Measurements from ENCODE around the gene ZNF469. TPM values are rescaled to one million over a fixed set of nuclear protein-coding genes. Genes with fewer than 3 reads are reported as not detected.

Gene ZNF469
- total and polyA plus RNA-seq, 2 donors (not counting 3 experiments of a cell fraction or from before 2014, with no cell fraction given) = 0.90 to 5.7 TPM

- Histone ChIP-seq H3K79me2 (ENCODE audit: control insufficient read depth, insufficient read depth, low read length) (no peaks in the 10 kb centered on the region), H3K27ac (ENCODE audit: insufficient read depth, low read depth, low read length) (no peak overlapping the region), H2AFZ (ENCODE audit: low read depth, low read length) (no peak overlapping the region), H3K9me1 (replicated peaks; ENCODE audit: control insufficient read depth, extremely low read depth, insufficient read depth, low read length) (no peaks in the 10 kb centered on the region), H4K20me1 (replicated peaks; ENCODE audit: control insufficient read depth, extremely low read depth, insufficient read depth, low read length) (no peaks in the 10 kb centered on the region), H3K9me3 (replicated peaks; ENCODE audit: control insufficient read depth, insufficient read depth, low read length) (no peaks in the 10 kb centered on the region), H3K4me3 (replicated peaks in 1 of 3; ENCODE audit: insufficient read depth in 1 of 3, low read depth in 1 of 3, low read length in 3 of 3) (no peak overlapping the region), H3K27me3 (ENCODE audit: control insufficient read depth in 2 of 2, insufficient read depth in 2 of 2, low read length in 2 of 2) (no peaks in the 10 kb centered on the region), H3K9ac (replicated peaks; ENCODE audit: extremely low read depth, insufficient read depth, low read length) (no peak overlapping the region), H3K36me3 (ENCODE audit: control insufficient read depth in 2 of 2, extremely low read depth in 1 of 2, insufficient read depth in 2 of 2, low read length in 2 of 2) (no peaks in the 10 kb centered on the region), H3K4me1 (ENCODE audit: control insufficient read depth, extremely low read depth, insufficient read depth, low read length) (no peaks in the 10 kb centered on the region), H3K4me2 (ENCODE audit: insufficient read depth, low read length) (no peak overlapping the region)
- dilution Hi-C loops (cut with MboI; ENCODE audit: extremely low pct_ligation_motif_present, low sequenced_read_pairs) = no loop called here
- no TSS peak for BruUV-seq (replicated peaks)
- FAIRE-seq (no peak), DNase-seq (ENCODE audit: low read depth, low spot score) (no peak)
- ChIA-PET POLR2A (no interaction called here), CTCF (no interaction called here)
- no peak for TF ChIP-seq POLR2AphosphoS5 (IDR thresholded peaks at IDR 0.05; ENCODE audit: insufficient read depth, low read depth, low read length)
- TF ChIP-seq EZH2 (IDR thresholded peaks at IDR 0.05; ENCODE audit: borderline replicate concordance, low read depth, low read length, severe bottlenecking) = no peak
- no peak for TF ChIP-seq MAX (IDR thresholded peaks at IDR 0.05; ENCODE audit: insufficient read depth, insufficient read length)
- no peak for TF ChIP-seq CTCF (IDR thresholded peaks at IDR 0.05; ENCODE audit: extremely low read depth in 1 of 2, insufficient read depth in 1 of 2, low read depth in 1 of 2, low read length in 2 of 2)
- no peak for TF ChIP-seq GATA2 (IDR thresholded peaks at IDR 0.05; ENCODE audit: insufficient read depth, insufficient read length, low read depth, low read length)
- intact Hi-C loops (cut with micrococcal nuclease) = no loop called here
These were observed 36.1 kb downstream of the ZNF469 start for GRCh38 chr16:88418869-88419268.

DNA sequence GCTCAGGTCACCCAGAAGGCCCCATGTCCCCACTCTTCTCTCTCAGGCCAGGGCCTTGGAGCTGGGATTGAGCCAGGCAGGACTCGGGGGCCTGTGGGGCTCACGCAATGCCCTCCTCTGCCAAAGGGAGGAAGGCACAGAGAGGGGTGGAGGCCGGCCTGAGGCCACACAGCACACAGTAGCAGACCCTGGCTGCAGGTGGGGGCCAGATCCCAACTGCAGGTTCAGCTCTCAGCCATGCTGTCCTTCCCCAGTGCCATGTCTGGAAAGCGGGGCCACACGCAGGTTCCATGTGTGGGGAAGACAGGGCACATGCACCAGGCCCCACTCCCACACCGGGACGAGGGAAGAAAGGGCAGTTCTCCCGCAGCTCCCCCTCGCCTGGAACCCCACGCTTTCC, 37.0 kb downstream of the ZNF469 start:
- CTCF ChIA-PET = no interaction called here
- H3K36me3 ChIP-seq (ENCODE audit: control insufficient read depth in 2 of 2, extremely low read depth in 1 of 2, insufficient read depth in 2 of 2, low read length in 2 of 2) = no peaks in the 10 kb centered on the region
- H3K27ac ChIP-seq (ENCODE audit: insufficient read depth, low read depth, low read length) = no peak overlapping the region
- no peaks in the 10 kb centered on the region for H3K27me3 ChIP-seq (ENCODE audit: control insufficient read depth in 2 of 2, insufficient read depth in 2 of 2, low read length in 2 of 2)
- H3K9me3 ChIP-seq (replicated peaks; ENCODE audit: control insufficient read depth, insufficient read depth, low read length) = no peaks in the 10 kb centered on the region
- no peaks in the 10 kb centered on the region for H4K20me1 ChIP-seq (replicated peaks; ENCODE audit: control insufficient read depth, extremely low read depth, insufficient read depth, low read length)
- POLR2A ChIA-PET = no interaction called here
- TF ChIP-seq FOS (IDR thresholded peaks at IDR 0.05; ENCODE audit: borderline replicate concordance, insufficient read depth, low read length) = no peak
- no peak for TF ChIP-seq POLR2A (IDR thresholded peaks at IDR 0.05; ENCODE audit: low read depth, low read length)
- TF ChIP-seq MYC (IDR thresholded peaks at IDR 0.05; ENCODE audit: low read depth, low read length) = no peak
- TF ChIP-seq EZH2 (IDR thresholded peaks at IDR 0.05; ENCODE audit: borderline replicate concordance, low read depth, low read length, severe bottlenecking) = no peak
- no peak for TF ChIP-seq MAX (IDR thresholded peaks at IDR 0.05; ENCODE audit: insufficient read depth, insufficient read length)
- TF ChIP-seq GATA2 (IDR thresholded peaks at IDR 0.05; ENCODE audit: insufficient read depth, insufficient read length, low read depth, low read length) = no peak
- TF ChIP-seq CTCF (IDR thresholded peaks at IDR 0.05; ENCODE audit: extremely low read depth in 1 of 2, insufficient read depth in 1 of 2, low read depth in 1 of 2, low read length in 2 of 2) = no peak
- no peak for TF ChIP-seq POLR2AphosphoS5 (IDR thresholded peaks at IDR 0.05; ENCODE audit: insufficient read depth, low read depth, low read length)
- no peak for TF ChIP-seq JUN (IDR thresholded peaks at IDR 0.05; ENCODE audit: borderline replicate concordance, insufficient read depth, insufficient read length, low read depth)
- dilution Hi-C loops (cut with MboI; ENCODE audit: extremely low pct_ligation_motif_present, low sequenced_read_pairs) = no loop called here
- no peaks in the 10 kb centered on the region for H3K9me1 ChIP-seq (replicated peaks; ENCODE audit: control insufficient read depth, extremely low read depth, insufficient read depth, low read length)
- no peak overlapping the region for H3K4me2 ChIP-seq (ENCODE audit: insufficient read depth, low read length)
- no peak overlapping the region for H2AFZ ChIP-seq (ENCODE audit: low read depth, low read length)
- H3K79me2 ChIP-seq (ENCODE audit: control insufficient read depth, insufficient read depth, low read length) = no peaks in the 10 kb centered on the region
- DNase-seq (ENCODE audit: low read depth, low spot score) (no peak), FAIRE-seq (no peak)
- no peak overlapping the region for H3K9ac ChIP-seq (replicated peaks; ENCODE audit: extremely low read depth, insufficient read depth, low read length)
- intact Hi-C loops (cut with micrococcal nuclease) = no loop called here
- BruUV-seq (replicated peaks) = no TSS peak
- no peak overlapping the region for H3K4me3 ChIP-seq (replicated peaks in 1 of 3; ENCODE audit: insufficient read depth in 1 of 3, low read depth in 1 of 3, low read length in 3 of 3)
- no peaks in the 10 kb centered on the region for H3K4me1 ChIP-seq (ENCODE audit: control insufficient read depth, extremely low read depth, insufficient read depth, low read length)
